HEK293 (cell line): ENCODE results near the gene SIAE.

ENCODE experiments used
- CTCF ChIP-seq: fragments of 450-650 bp; formaldehyde crosslinking; IDR thresholded peaks from 2 replicates; pipeline ENCODE4 v1.5.1; 2016; ENCODE audit warnings: missing biosample characterization, missing genetic modification characterization
- FEZF1 ChIP-seq: fragments of 450-650 bp; formaldehyde crosslinking; IDR thresholded peaks from 2 replicates; pipeline ENCODE4 v1.5.1; 2016; ENCODE audit warnings: missing biosample characterization, missing genetic modification characterization
- GLI2 ChIP-seq: fragments of 450-650 bp; formaldehyde crosslinking; IDR thresholded peaks from 2 replicates; pipeline ENCODE4; 2017; ENCODE audit warnings: missing biosample characterization, missing genetic modification characterization, low read depth, borderline replicate concordance
- MEIS1 ChIP-seq: sonication (generic); formaldehyde crosslinking; IDR thresholded peaks from 2 replicates; pipeline ENCODE4 v1.8.1; 2022; ENCODE audit warnings: missing genetic modification reagents, mild to moderate bottlenecking, borderline replicate concordance
- PBX3 ChIP-seq: sonication (generic); formaldehyde crosslinking; IDR thresholded peaks from 2 replicates; pipeline ENCODE4 v1.8.1; 2022; ENCODE audit warnings: mild to moderate bottlenecking, moderate library complexity, missing genetic modification reagents
- TCF7L2 ChIP-seq: IDR thresholded peaks from 2 replicates; pipeline ENCODE4 v1.6.1; 2011; ENCODE audit warnings: low read depth, mild to moderate bottlenecking, inconsistent platforms, low read length, moderate library complexity, borderline replicate concordance
- YY1 ChIP-seq: fragments of 450-650 bp; formaldehyde crosslinking; IDR thresholded peaks from 2 replicates; pipeline ENCODE4 v1.5.1; 2018; ENCODE audit warnings: missing biosample characterization, missing genetic modification characterization
- ZFP37 ChIP-seq: fragments of 450-650 bp; formaldehyde crosslinking; IDR thresholded peaks from 2 replicates; pipeline ENCODE4 v1.5.1; 2016; ENCODE audit warnings: missing biosample characterization, missing genetic modification characterization
- ZNF423 ChIP-seq: fragments of 450-650 bp; formaldehyde crosslinking; IDR thresholded peaks from 2 replicates; pipeline ENCODE4 v1.5.1; 2016; ENCODE audit warnings: missing biosample characterization, missing genetic modification characterization

- TF ChIP-seq PBX3 (no peak), MEIS1 (CRISPR knock-in tag) (no peak), CTCF (tag by site-specific recombination) (no peak), ZFP37 (tag by site-specific recombination) (no peak), YY1 (tag by site-specific recombination) (no peak), ZNF423 (tag by site-specific recombination) (no peak), FEZF1 (tag by site-specific recombination) (no peak), GLI2 (no peak), TCF7L2 (no peak)
Measured at GRCh38 chr11:124657904-124658303, 15.6 kb downstream of the SIAE start.
